ENCODE measurements around the gene FUNDC1. TPM values are rescaled to one million over a fixed set of nuclear protein-coding genes. Genes with fewer than 3 reads are reported as not detected.
A peak's percentile ranks its signal among the peaks of the same experiment; 100 is the strongest.
"Not testable (repeated sequence)": the region's sequence is repeated elsewhere in the genome, so short reads cannot be mapped to it uniquely, and the experiment has no call there.

The FUNDC1 gene
- total RNA-seq (2014; rRNA removed; shearing (Covaris generic)): 8.4 and 10.6 TPM in 2 replicates

GRCh38 chrX:44542567-44543325 is at the start of gene FUNDC1:
FUNDC1 (minus strand) TSS chrX:44542859; CDS start chrX:44542832, 27 bp downstream.
- peak; percentile 94 for DNase-seq (ENCODE audit: low spot score)

- DNase-seq (ENCODE audit: low spot score): no peak
Observed at GRCh38 chrX:44585866-44586265, 43.2 kb upstream of the FUNDC1 start.

- no peak for DNase-seq (ENCODE audit: low spot score)
Observed at GRCh38 chrX:44580466-44580865, 37.8 kb upstream of the FUNDC1 start.

- DNase-seq (ENCODE audit: low spot score): no peak
Observed at GRCh38 chrX:44572340-44572938, 29.8 kb upstream of the FUNDC1 start.

- DNase-seq (ENCODE audit: low spot score): no peak
Observed at GRCh38 chrX:44570522-44570921, 27.9 kb upstream of the FUNDC1 start.

GRCh38 chrX:44569122-44569521 is 26.5 kb upstream of the FUNDC1 start:
- DNase-seq (ENCODE audit: low spot score): no peak

- DNase-seq (ENCODE audit: low spot score): no peak
Observed at GRCh38 chrX:44568196-44568595, 25.5 kb upstream of the FUNDC1 start.

- not testable (repeated sequence) for DNase-seq (ENCODE audit: low spot score)
Observed at GRCh38 chrX:44561896-44562295, 19.2 kb upstream of the FUNDC1 start.

GRCh38 chrX:44550563-44550962 is 7.9 kb upstream of the FUNDC1 start:
- no peak for DNase-seq (ENCODE audit: low spot score)

- not testable (repeated sequence) for DNase-seq (ENCODE audit: low spot score)
Observed at GRCh38 chrX:44545454-44545853, 2.8 kb upstream of the FUNDC1 start.

GRCh38 chrX:44544036-44544435 is 1.4 kb upstream of the FUNDC1 start:
- DNase-seq (ENCODE audit: low spot score): no peak

- no peak for DNase-seq (ENCODE audit: low spot score)
Observed at GRCh38 chrX:44536198-44536597, 6.5 kb downstream of the FUNDC1 start.

- no peak for DNase-seq (ENCODE audit: low spot score)
Observed at GRCh38 chrX:44529310-44529709, 13.3 kb downstream of the FUNDC1 start.

GRCh38 chrX:44514272-44514671 is 28.4 kb downstream of the FUNDC1 start:
- DNase-seq (ENCODE audit: low spot score): no peak

GRCh38 chrX:44507292-44507691 is 35.4 kb downstream of the FUNDC1 start:
- no peak for DNase-seq (ENCODE audit: low spot score)

GRCh38 chrX:44506678-44507077 is 36.0 kb downstream of the FUNDC1 start:
- DNase-seq (ENCODE audit: low spot score): no peak

GRCh38 chrX:44503560-44503959 is 39.1 kb downstream of the FUNDC1 start:
- peak; percentile 12 for DNase-seq (ENCODE audit: low spot score)

GRCh38 chrX:44495091-44495490 is 47.6 kb downstream of the FUNDC1 start:
- DNase-seq (ENCODE audit: low spot score): no peak

GRCh38 chrX:44494357-44494756 is 48.3 kb downstream of the FUNDC1 start:
- DNase-seq (ENCODE audit: low spot score): no peak

GRCh38 chrX:44489515-44489914 is 53.1 kb downstream of the FUNDC1 start:
- no peak for DNase-seq (ENCODE audit: low spot score)

GRCh38 chrX:44484607-44485146 is 58.0 kb downstream of the FUNDC1 start:
- DNase-seq (ENCODE audit: low spot score): no peak

GRCh38 chrX:44483965-44484606 is 58.6 kb downstream of the FUNDC1 start:
- DNase-seq (ENCODE audit: low spot score): no peak

Data from HT-29 (cell line).